HepG2 (cell line): ENCODE measurements around the gene RNPEPL1. TPM values are rescaled to one million over a fixed set of nuclear protein-coding genes. Genes with fewer than 3 reads are reported as not detected.
A peak's percentile ranks its signal among the peaks of the same experiment; 100 is the strongest.

ENCODE experiments used
- FOXP1 ChIP-seq, 2 experiments: fragments of 450-650 bp in 1 of 2; IDR thresholded peaks; 2 replicates each; pipeline ENCODE4 v1.6.1; 2017 to 2018; ENCODE audit warnings: antibody characterized with exemption in 1 of 2
- HNF4G ChIP-seq, 2 experiments: sonication (generic) in 1 of 2; formaldehyde crosslinking in 1 of 2; IDR thresholded peaks; 2 replicates each; pipeline versions ENCODE4 v1.4.0 to v1.6.1; 2011 to 2020; ENCODE audit warnings: borderline replicate concordance in 2 of 2, low read depth in 2 of 2, mild to moderate bottlenecking in 2 of 2, low read length in 1 of 2, missing genetic modification reagents in 1 of 2, moderate library complexity in 1 of 2
- KLF11 ChIP-seq: IDR thresholded peaks from 2 replicates; pipeline ENCODE4 v1.6.1; 2016; ENCODE audit warnings: missing compliant biosample characterization
- MAFG ChIP-seq: sonication (generic); formaldehyde crosslinking; IDR thresholded peaks from 2 replicates; pipeline ENCODE4 v1.5.1; 2020; ENCODE audit warnings: mild to moderate bottlenecking, missing genetic modification reagents
- NFKB2 ChIP-seq: sonication (generic); formaldehyde crosslinking; IDR thresholded peaks from 2 replicates; pipeline ENCODE4 v1.4.0; 2020; ENCODE audit warnings: missing genetic modification reagents, borderline replicate concordance
- SPEN ChIP-seq: sonication (generic); formaldehyde crosslinking; IDR thresholded peaks from 2 replicates; pipeline ENCODE4 v1.5.1; 2020; ENCODE audit warnings: low read depth, mild to moderate bottlenecking, missing genetic modification reagents
- ZBTB38 ChIP-seq: sonication (generic); formaldehyde crosslinking; IDR thresholded peaks from 2 replicates; pipeline ENCODE4 v1.5.1; 2020; ENCODE audit warnings: mild to moderate bottlenecking, missing genetic modification reagents
- ZFP62 ChIP-seq: sonication (generic); formaldehyde crosslinking; IDR thresholded peaks from 2 replicates; pipeline ENCODE4 v1.4.0; 2020; ENCODE audit warnings: missing genetic modification reagents
- ZNF253 ChIP-seq: sonication (generic); formaldehyde crosslinking; IDR thresholded peaks from 2 replicates; pipeline ENCODE4 v1.8.0; 2022; ENCODE audit warnings: mild to moderate bottlenecking, missing genetic modification reagents, borderline replicate concordance
- ZNF430 ChIP-seq: sonication (generic); formaldehyde crosslinking; IDR thresholded peaks from 2 replicates; pipeline ENCODE4 v1.9.0; 2021; ENCODE audit warnings: mild to moderate bottlenecking, missing genetic modification reagents
- ZNF557 ChIP-seq: sonication (generic); formaldehyde crosslinking; IDR thresholded peaks from 2 replicates; pipeline ENCODE4 v1.4.0; 2020; ENCODE audit warnings: missing genetic modification reagents
- ZNF652 ChIP-seq: IDR thresholded peaks from 2 replicates; pipeline ENCODE4 v1.6.1; 2016; ENCODE audit warnings: low read depth, borderline replicate concordance
- polyA plus RNA-seq, 8 experiments: library from polyadenylated mRNA; depleted of rRNA in 3 of 8; stranded (reverse) in 7 of 8; unstranded in 1 of 8; fragments of >200 nt; fragmentation: Illumina TruSeq in 4 of 8; extraction: Trizol in 4 of 8; gene quantifications; 2 replicates each; pipeline versions ENCODE4 v1.2.1 to v1.2.3, GENCODE V29; 2011 to 2016; ENCODE audit warnings: low read depth in 4 of 8, missing spikeins in 1 of 8, mixed read lengths in 1 of 8; ENCODE audit not compliant: insufficient read depth in 1 of 8
- total RNA-seq, 5 experiments: library from RNA; depleted of rRNA; stranded (reverse); fragments of >200 nt; fragmentation: Illumina TruSeq; extraction: Trizol; gene quantifications; 2 replicates each; pipeline ENCODE4 v1.2.3, GENCODE V29; 2016; ENCODE audit warnings: low read depth in 1 of 5
- TF ChIP-seq, protein P1 (sequence below): sonication (generic); formaldehyde crosslinking; IDR thresholded peaks from 2 replicates; pipeline ENCODE4 v1.5.1; 2020; ENCODE audit warnings: mild to moderate bottlenecking, moderate library complexity, missing genetic modification reagents
- TF ChIP-seq, protein P2 (sequence below): sonication (generic); formaldehyde crosslinking; IDR thresholded peaks from 2 replicates; pipeline ENCODE4 v1.5.0; 2020; ENCODE audit warnings: mild to moderate bottlenecking, missing genetic modification reagents
- TF ChIP-seq, protein P3 (sequence below): sonication (generic); formaldehyde crosslinking; IDR thresholded peaks from 2 replicates; pipeline ENCODE4 v1.5.0; 2020; ENCODE audit warnings: mild to moderate bottlenecking, missing genetic modification reagents, borderline replicate concordance
- TF ChIP-seq, protein P4 (sequence below): sonication (generic); formaldehyde crosslinking; IDR thresholded peaks from 2 replicates; pipeline ENCODE4 v1.8.0; 2022; ENCODE audit warnings: mild to moderate bottlenecking, missing genetic modification reagents
- TF ChIP-seq, protein P5 (sequence below): IDR thresholded peaks from 2 replicates; pipeline ENCODE4 v1.6.1; 2016; ENCODE audit warnings: low read depth, control low read depth

The RNPEPL1 gene
- total and polyA plus RNA-seq, 2 of the 13 experiments (the other 11 are each of a cell fraction or from before 2014, with no cell fraction given) = 13.0 to 18.0 TPM

DNA sequence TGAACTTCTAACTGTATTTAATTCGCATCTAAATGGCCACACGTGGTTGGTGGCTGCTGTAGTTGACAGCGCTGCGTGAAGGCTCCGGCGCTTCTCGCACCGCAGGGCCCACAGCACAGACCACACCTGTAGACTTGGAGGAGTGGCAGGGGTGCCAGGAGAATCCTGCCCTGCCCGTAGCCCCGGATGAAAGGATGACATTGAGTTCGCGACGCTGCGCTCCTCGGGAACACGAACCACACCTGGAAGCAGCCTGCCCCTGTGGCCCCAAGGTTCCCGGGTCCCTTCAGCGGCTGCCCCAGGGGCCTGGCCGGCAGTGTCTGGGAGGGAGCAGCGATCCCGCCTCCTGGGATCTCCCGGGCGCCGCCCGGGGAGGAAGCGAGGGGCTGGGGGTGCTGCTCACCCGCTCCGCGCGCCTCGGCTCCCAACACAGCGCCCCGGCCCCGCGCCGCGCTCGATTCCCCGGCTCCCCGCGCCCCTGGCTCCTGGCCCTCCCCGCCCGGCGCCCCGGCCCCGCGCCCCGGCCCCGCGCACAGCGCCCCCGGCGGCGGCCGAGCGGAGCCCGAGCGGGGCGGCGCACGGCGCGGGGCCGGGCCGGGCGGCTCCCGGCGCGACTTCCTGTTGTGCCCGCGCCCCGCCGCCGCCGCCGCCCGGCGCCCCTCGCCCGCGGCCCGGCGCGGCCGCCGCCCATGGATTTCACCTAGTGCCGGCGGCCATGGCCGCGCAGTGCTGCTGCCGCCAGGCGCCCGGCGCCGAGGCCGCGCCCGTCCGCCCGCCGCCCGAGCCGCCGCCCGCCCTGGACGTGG, at the start of gene RNPEPL1 (continued):
- TF ChIP-seq ZNF253 (CRISPR knock-in tag) (no peak), ZFP62 (CRISPR knock-in tag) (no peak), KLF11 (no peak), ZBTB38 (no peak), ZNF430 (CRISPR knock-in tag) (peak; percentile 51; the same call in 1 of the 2 replicates), ZNF557 (no peak), ZNF652 (no peak), HNF4G (IDR thresholded peaks at IDR 0.05; ENCODE audit: borderline replicate concordance, low read depth, low read length) (no peak), HNF4G (CRISPR knock-in tag; IDR thresholded peaks at IDR 0.05; ENCODE audit: borderline replicate concordance, low read depth) (0 out of 2 replicates have a peak, but pooled peaks have one; percentile 13), FOXP1 (IDR thresholded peaks at IDR 0.05) (no peak), FOXP1 (CRISPR knock-in tag; IDR thresholded peaks at IDR 0.05) (no peak), SPEN (CRISPR knock-in tag) (peak; percentile 81), NFKB2 (no peak), MAFG (no peak)
- TF ChIP-seq, protein P1, sequence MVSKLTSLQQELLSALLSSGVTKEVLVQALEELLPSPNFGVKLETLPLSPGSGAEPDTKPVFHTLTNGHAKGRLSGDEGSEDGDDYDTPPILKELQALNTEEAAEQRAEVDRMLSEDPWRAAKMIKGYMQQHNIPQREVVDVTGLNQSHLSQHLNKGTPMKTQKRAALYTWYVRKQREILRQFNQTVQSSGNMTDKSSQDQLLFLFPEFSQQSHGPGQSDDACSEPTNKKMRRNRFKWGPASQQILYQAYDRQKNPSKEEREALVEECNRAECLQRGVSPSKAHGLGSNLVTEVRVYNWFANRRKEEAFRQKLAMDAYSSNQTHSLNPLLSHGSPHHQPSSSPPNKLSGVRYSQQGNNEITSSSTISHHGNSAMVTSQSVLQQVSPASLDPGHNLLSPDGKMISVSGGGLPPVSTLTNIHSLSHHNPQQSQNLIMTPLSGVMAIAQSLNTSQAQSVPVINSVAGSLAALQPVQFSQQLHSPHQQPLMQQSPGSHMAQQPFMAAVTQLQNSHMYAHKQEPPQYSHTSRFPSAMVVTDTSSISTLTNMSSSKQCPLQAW (CRISPR knock-in tag) = no peak
- TF ChIP-seq, protein P2, sequence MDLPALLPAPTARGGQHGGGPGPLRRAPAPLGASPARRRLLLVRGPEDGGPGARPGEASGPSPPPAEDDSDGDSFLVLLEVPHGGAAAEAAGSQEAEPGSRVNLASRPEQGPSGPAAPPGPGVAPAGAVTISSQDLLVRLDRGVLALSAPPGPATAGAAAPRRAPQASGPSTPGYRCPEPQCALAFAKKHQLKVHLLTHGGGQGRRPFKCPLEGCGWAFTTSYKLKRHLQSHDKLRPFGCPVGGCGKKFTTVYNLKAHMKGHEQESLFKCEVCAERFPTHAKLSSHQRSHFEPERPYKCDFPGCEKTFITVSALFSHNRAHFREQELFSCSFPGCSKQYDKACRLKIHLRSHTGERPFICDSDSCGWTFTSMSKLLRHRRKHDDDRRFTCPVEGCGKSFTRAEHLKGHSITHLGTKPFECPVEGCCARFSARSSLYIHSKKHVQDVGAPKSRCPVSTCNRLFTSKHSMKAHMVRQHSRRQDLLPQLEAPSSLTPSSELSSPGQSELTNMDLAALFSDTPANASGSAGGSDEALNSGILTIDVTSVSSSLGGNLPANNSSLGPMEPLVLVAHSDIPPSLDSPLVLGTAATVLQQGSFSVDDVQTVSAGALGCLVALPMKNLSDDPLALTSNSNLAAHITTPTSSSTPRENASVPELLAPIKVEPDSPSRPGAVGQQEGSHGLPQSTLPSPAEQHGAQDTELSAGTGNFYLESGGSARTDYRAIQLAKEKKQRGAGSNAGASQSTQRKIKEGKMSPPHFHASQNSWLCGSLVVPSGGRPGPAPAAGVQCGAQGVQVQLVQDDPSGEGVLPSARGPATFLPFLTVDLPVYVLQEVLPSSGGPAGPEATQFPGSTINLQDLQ (CRISPR knock-in tag) = no peak
- TF ChIP-seq, protein P3, sequence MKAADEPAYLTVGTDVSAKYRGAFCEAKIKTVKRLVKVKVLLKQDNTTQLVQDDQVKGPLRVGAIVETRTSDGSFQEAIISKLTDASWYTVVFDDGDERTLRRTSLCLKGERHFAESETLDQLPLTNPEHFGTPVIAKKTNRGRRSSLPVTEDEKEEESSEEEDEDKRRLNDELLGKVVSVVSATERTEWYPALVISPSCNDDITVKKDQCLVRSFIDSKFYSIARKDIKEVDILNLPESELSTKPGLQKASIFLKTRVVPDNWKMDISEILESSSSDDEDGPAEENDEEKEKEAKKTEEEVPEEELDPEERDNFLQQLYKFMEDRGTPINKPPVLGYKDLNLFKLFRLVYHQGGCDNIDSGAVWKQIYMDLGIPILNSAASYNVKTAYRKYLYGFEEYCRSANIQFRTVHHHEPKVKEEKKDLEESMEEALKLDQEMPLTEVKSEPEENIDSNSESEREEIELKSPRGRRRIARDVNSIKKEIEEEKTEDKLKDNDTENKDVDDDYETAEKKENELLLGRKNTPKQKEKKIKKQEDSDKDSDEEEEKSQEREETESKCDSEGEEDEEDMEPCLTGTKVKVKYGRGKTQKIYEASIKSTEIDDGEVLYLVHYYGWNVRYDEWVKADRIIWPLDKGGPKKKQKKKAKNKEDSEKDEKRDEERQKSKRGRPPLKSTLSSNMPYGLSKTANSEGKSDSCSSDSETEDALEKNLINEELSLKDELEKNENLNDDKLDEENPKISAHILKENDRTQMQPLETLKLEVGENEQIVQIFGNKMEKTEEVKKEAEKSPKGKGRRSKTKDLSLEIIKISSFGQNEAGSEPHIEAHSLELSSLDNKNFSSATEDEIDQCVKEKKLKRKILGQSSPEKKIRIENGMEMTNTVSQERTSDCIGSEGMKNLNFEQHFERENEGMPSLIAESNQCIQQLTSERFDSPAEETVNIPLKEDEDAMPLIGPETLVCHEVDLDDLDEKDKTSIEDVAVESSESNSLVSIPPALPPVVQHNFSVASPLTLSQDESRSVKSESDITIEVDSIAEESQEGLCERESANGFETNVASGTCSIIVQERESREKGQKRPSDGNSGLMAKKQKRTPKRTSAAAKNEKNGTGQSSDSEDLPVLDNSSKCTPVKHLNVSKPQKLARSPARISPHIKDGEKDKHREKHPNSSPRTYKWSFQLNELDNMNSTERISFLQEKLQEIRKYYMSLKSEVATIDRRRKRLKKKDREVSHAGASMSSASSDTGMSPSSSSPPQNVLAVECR (CRISPR knock-in tag) = peak; percentile 70
- TF ChIP-seq, protein P4, sequence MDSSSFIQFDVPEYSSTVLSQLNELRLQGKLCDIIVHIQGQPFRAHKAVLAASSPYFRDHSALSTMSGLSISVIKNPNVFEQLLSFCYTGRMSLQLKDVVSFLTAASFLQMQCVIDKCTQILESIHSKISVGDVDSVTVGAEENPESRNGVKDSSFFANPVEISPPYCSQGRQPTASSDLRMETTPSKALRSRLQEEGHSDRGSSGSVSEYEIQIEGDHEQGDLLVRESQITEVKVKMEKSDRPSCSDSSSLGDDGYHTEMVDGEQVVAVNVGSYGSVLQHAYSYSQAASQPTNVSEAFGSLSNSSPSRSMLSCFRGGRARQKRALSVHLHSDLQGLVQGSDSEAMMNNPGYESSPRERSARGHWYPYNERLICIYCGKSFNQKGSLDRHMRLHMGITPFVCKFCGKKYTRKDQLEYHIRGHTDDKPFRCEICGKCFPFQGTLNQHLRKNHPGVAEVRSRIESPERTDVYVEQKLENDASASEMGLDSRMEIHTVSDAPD (CRISPR knock-in tag) = no peak
- TF ChIP-seq, protein P5, sequence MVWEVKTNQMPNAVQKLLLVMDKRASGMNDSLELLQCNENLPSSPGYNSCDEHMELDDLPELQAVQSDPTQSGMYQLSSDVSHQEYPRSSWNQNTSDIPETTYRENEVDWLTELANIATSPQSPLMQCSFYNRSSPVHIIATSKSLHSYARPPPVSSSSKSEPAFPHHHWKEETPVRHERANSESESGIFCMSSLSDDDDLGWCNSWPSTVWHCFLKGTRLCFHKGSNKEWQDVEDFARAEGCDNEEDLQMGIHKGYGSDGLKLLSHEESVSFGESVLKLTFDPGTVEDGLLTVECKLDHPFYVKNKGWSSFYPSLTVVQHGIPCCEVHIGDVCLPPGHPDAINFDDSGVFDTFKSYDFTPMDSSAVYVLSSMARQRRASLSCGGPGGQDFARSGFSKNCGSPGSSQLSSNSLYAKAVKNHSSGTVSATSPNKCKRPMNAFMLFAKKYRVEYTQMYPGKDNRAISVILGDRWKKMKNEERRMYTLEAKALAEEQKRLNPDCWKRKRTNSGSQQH (CRISPR knock-in tag) = no peak
